ENCODE results near the gene MAPK14.
A peak's percentile ranks its signal among the peaks of the same experiment; 100 is the strongest.
"Not testable (repeated sequence)": the region's sequence is repeated elsewhere in the genome, so short reads cannot be mapped to it uniquely, and the experiment has no call there.

MAPK14 gene

DNA sequence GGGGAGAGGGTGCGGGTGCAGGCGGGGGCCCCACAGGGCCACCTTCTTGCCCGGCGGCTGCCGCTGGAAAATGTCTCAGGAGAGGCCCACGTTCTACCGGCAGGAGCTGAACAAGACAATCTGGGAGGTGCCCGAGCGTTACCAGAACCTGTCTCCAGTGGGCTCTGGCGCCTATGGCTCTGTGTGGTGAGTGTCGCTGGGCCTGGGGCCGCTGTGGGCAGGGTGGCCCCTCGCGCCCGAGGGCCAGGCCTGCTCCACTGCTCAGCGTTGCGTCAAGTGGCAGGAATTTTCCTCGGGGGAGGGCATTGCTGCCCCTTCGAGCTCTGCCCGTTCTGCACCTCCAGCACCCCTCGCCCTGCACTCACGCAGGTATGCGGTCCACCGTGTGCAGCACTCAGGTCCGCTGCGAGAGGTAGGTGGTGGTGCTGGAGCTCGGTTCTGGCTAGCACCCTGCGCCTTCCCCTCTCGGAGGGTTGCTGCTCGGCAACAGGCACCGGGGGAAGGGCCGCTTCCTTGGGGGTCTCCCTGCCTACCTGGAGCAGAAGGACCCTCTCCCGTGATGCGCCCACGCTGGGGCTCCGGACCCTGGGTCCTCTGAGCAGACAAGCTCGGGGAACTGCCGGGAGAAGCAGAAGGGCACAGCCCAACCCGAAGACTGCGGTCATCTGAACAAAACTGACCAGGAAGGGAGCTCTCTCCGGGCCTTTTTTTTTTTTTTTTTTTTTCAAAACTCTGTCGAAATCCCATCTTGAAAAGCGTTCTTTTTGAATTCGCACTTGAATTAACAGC, 674 bp downstream of the MAPK14 start:
- DNase-seq (ENCODE audit: low read depth) = no peak
- TF ChIP-seq, protein P1, sequence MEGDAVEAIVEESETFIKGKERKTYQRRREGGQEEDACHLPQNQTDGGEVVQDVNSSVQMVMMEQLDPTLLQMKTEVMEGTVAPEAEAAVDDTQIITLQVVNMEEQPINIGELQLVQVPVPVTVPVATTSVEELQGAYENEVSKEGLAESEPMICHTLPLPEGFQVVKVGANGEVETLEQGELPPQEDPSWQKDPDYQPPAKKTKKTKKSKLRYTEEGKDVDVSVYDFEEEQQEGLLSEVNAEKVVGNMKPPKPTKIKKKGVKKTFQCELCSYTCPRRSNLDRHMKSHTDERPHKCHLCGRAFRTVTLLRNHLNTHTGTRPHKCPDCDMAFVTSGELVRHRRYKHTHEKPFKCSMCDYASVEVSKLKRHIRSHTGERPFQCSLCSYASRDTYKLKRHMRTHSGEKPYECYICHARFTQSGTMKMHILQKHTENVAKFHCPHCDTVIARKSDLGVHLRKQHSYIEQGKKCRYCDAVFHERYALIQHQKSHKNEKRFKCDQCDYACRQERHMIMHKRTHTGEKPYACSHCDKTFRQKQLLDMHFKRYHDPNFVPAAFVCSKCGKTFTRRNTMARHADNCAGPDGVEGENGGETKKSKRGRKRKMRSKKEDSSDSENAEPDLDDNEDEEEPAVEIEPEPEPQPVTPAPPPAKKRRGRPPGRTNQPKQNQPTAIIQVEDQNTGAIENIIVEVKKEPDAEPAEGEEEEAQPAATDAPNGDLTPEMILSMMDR (IDR thresholded peaks at IDR 0.05; ENCODE audit: low read depth, low read length, missing control alignments) = no peak

DNA sequence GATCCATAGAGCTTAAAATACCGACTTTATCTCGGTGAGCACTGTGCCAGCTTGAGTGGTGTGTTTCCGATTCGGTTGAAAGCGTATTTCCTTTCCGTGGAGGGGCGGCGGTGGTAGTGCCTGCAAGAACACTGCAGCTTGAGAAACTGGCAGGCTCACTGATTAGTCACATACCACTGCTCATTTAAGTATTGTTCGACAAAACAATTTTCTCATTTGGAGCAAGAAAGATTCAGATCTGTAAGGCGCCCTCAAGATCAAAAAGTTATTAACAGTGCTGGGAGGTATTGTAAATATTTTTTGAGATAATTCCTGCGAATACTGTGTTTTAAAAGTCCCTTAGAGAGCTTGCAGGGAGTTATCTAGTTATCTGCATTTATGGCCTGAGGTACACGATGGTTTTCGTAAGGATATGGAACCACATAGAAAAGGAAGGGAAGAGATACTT, 1.3 kb downstream of the MAPK14 start:
- TF ChIP-seq, protein P1 (IDR thresholded peaks at IDR 0.05; ENCODE audit: low read depth, low read length, missing control alignments) = no peak
- H3K4me3 ChIP-seq (ENCODE audit: low read depth, low read length) = peak overlapping the region; percentile 100
- DNase-seq (ENCODE audit: low read depth) = peak; percentile 31

More for the DNA sequence above, 674 bp downstream of the MAPK14 start:
- H3K4me3 ChIP-seq (ENCODE audit: low read depth, low read length) = peak overlapping the region; percentile 100

DNA sequence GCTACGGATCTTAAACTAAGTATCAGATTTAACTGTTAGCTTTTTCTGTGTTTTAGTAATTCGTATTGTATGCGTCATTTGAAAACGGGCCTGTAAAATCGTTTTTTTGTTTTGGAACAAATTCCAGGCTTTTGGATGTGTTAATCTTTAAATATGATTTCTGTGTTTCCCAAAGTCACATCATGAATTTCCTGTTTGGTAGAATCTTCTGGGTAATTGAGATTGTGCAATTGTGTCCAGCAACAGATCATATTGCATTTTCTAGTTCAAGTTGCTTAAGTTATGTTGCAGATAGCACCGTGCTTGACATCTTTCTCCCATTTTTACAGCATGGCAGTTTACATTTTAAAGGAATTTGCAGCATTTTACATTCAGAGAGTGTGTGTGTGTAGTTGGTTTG, 1.9 kb downstream of the MAPK14 start:
- peak overlapping the region; percentile 100 for H3K4me3 ChIP-seq (ENCODE audit: low read depth, low read length)
- TF ChIP-seq, protein P1 (IDR thresholded peaks at IDR 0.05; ENCODE audit: low read depth, low read length, missing control alignments) = no peak
- DNase-seq (ENCODE audit: low read depth) = no peak

DNA sequence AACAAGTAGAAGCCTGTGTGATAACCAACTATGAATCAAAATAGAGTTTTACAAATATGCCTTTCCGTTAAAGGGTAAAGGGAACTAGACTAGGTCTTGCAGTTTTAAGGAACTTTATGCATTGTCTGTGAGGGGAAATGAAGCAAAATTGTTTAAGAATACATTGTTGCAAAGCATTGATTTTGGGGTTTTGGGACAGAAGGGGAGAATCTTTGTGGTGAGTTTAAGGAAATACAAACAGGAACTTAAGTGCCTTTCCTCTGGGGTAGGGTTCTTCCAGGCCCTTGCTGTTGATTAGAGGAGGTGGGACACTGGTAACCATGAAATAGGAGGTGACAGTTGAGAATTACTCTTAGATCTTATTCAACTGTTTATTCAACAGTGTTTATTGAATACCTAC, 4.7 kb downstream of the MAPK14 start:
- TF ChIP-seq, protein P1 (IDR thresholded peaks at IDR 0.05; ENCODE audit: low read depth, low read length, missing control alignments) = no peak
- H3K4me3 ChIP-seq (ENCODE audit: low read depth, low read length) = no peak overlapping the region

DNA sequence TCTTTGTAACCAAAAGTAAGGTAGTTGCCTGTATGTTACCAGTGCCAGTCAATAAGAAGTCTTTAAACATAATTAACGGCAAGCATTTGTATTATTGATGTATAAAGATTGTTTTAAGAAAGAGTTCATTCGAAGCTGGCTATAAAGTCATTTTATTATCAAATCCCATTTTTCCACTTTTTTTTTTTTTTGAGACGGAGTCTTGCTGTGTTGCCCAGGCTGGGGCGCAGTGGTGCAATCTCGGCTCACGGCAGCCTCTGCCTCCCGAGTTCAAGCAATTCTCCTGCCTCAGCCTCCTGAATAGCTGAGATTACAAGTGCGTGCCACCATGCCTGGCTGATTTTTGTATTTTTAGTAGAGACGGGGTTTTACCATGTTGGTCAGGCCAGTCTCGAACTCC, 5.5 kb downstream of the MAPK14 start:
- not testable (repeated sequence) for H3K4me3 ChIP-seq (ENCODE audit: low read depth, low read length); DNase-seq (ENCODE audit: low read depth)

More for the DNA sequence above, 4.7 kb downstream of the MAPK14 start:
- no peak for DNase-seq (ENCODE audit: low read depth)

DNA sequence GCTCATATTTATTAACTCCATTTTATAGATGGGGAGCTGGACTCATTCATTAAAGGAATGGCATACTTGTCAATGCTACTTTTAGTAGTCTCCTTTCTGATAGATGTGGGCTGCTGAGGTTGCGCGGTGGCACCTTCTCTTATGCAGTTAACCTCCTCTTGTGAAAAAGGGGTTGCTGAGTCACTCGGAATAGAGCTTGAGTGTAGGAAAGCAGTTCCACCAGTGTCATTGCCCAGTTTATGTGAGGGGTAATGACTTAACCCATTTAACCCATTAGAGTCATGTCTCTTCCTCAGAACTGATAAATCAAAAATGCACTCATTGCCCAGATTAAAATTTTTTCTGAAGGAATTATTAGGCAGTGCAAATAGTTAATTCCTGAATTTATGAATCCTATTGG, 6.3 kb downstream of the MAPK14 start:
- no peak overlapping the region for H3K4me3 ChIP-seq (ENCODE audit: low read depth, low read length)
- DNase-seq (ENCODE audit: low read depth) = no peak
- TF ChIP-seq, protein P1 (IDR thresholded peaks at IDR 0.05; ENCODE audit: low read depth, low read length, missing control alignments) = no peak

DNA sequence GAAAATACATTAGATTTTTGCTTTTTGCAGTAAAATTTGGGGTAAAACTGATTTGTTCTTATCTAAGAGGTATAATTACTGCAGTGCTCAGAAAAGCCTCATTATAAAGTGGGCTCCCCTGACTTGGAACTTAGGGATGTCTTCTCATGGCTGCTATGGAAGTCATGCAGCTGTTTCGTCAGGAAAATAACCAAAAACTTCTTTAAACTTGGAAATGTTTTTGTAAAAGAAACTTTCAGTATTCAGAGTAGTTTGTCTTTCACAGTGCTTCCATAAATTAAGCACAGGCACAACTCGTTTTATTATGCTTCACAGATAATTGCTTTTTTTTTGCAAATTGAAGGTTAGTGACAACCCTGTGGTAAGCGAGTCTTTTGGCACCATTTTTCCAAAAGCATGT, 6.8 kb downstream of the MAPK14 start:
- H3K4me3 ChIP-seq (ENCODE audit: low read depth, low read length) = no peak overlapping the region
- TF ChIP-seq, protein P1 (IDR thresholded peaks at IDR 0.05; ENCODE audit: low read depth, low read length, missing control alignments) = no peak
- no peak for DNase-seq (ENCODE audit: low read depth)

Measured in GM12864 (cell line).